Astrocyte (in vitro differentiated cells and primary cell): ENCODE results near the gene MRPL40. TPM values are rescaled to one million over a fixed set of nuclear protein-coding genes. Genes with fewer than 3 reads are reported as not detected.

ENCODE experiments used
- DNase-seq: peaks from one replicate; pipeline ENCODE4 v3.0.0-alpha.2; 2010; ENCODE audit warnings: low read depth
- FAIRE-seq: peaks from 2 replicates; lab custom pipeline; 2011; peaks lifted over from hg19 to GRCh38; lab: Jason Lieb, UNC
- H2AFZ ChIP-seq: 2 replicates; pipeline ENCODE4 v1.6.0; 2012; ENCODE audit warnings: low read depth, low read length, inconsistent platforms
- H3K27ac ChIP-seq: 2 replicates; pipeline ENCODE4 v1.5.1; 2011; ENCODE audit warnings: low read depth, low read length, inconsistent platforms
- H3K27me3 ChIP-seq: 2 replicates; pipeline ENCODE4 v1.6.0; 2011; ENCODE audit warnings: low read length, inconsistent platforms; ENCODE audit not compliant: insufficient read depth
- H3K36me3 ChIP-seq: 2 replicates; pipeline ENCODE4 v1.5.1; 2011; ENCODE audit warnings: low read length, inconsistent platforms; ENCODE audit not compliant: insufficient read depth
- H3K4me1 ChIP-seq: 2 replicates; pipeline ENCODE4 v1.5.1; 2011; ENCODE audit warnings: low read length, inconsistent platforms; ENCODE audit not compliant: insufficient read depth
- H3K4me2 ChIP-seq: 2 replicates; pipeline ENCODE4 v1.6.0; 2012; ENCODE audit warnings: low read length, inconsistent platforms
- H3K4me3 ChIP-seq: 2 replicates; pipeline ENCODE4 v1.5.1; 2011; ENCODE audit warnings: low read depth, mild to moderate bottlenecking, low read length, inconsistent platforms; ENCODE audit not compliant: insufficient read depth
- H3K79me2 ChIP-seq: 2 replicates; pipeline ENCODE4 v1.6.0; 2012; ENCODE audit warnings: mild to moderate bottlenecking, low read length, inconsistent platforms; ENCODE audit not compliant: insufficient read depth
- H3K9ac ChIP-seq: 2 replicates; pipeline ENCODE4 v1.6.0; 2012; ENCODE audit warnings: mild to moderate bottlenecking, low read length, inconsistent platforms
- H3K9me3 ChIP-seq: 2 replicates; pipeline ENCODE4 v1.5.1; 2012; ENCODE audit warnings: low read depth, mild to moderate bottlenecking, low read length, inconsistent platforms; ENCODE audit not compliant: insufficient read depth
- H4K20me1 ChIP-seq: 2 replicates; pipeline ENCODE4 v1.6.0; 2012; ENCODE audit warnings: low read length, inconsistent platforms; ENCODE audit not compliant: insufficient read depth
- H3K27ac Mint-ChIP-seq: one replicate; pipeline ENCODE4 v1.8.0; 2021; ENCODE audit warnings: mild to moderate bottlenecking, mixed read lengths; ENCODE audit not compliant: unreplicated experiment
- H3K27me3 Mint-ChIP-seq: one replicate; pipeline ENCODE4 v1.8.0; 2021; ENCODE audit warnings: low read depth, mixed read lengths; ENCODE audit not compliant: unreplicated experiment
- H3K36me3 Mint-ChIP-seq: one replicate; pipeline ENCODE4 v1.8.0; 2021; ENCODE audit warnings: low read depth, mixed read lengths; ENCODE audit not compliant: unreplicated experiment
- H3K4me1 Mint-ChIP-seq: one replicate; pipeline ENCODE4 v1.8.0; 2021; ENCODE audit warnings: low read depth, mixed read lengths; ENCODE audit not compliant: unreplicated experiment
- H3K4me3 Mint-ChIP-seq: one replicate; pipeline ENCODE4 v1.8.0; 2021; ENCODE audit warnings: mild to moderate bottlenecking, moderate library complexity, mixed read lengths; ENCODE audit not compliant: unreplicated experiment
- H3K9me3 Mint-ChIP-seq: one replicate; pipeline ENCODE4 v1.8.0; 2021; ENCODE audit warnings: mild to moderate bottlenecking, mixed read lengths; ENCODE audit not compliant: unreplicated experiment
- CTCF ChIP-seq: IDR thresholded peaks from 2 replicates; pipeline ENCODE4 v1.5.1; 2011; ENCODE audit warnings: low read depth, mild to moderate bottlenecking, inconsistent platforms, low read length, moderate library complexity; ENCODE audit not compliant: insufficient read depth
- EZH2 ChIP-seq: IDR thresholded peaks from 2 replicates; pipeline ENCODE4 v1.6.1; 2012; ENCODE audit warnings: mild to moderate bottlenecking, low read length, inconsistent platforms; ENCODE audit not compliant: insufficient read depth
- total RNA-seq: library from RNA; stranded (reverse); gene quantifications from 2 replicates; pipeline ENCODE4 v1.2.1, GENCODE V29; 2021

The MRPL40 gene
- total RNA-seq, 1 donor from 2014 or later, result 34.7 TPM

GRCh38 chr22:19448739-19449421 lies 16.5 kb downstream of the MRPL40 start:
- H3K9ac ChIP-seq, result no peak overlapping the region
- no peak for FAIRE-seq
- H3K27me3 ChIP-seq, result no peaks in the 10 kb centered on the region
- peaks cover 26% of the 10 kb centered on the region for H4K20me1 ChIP-seq
- H3K9me3 ChIP-seq, result no peaks in the 10 kb centered on the region
- peaks cover 12% of the 10 kb centered on the region for H3K4me1 ChIP-seq
- no peaks in the 10 kb centered on the region for H3K27me3 Mint-ChIP-seq
- no peaks in the 10 kb centered on the region for H3K9me3 Mint-ChIP-seq
- TF ChIP-seq EZH2 (no peak), CTCF (no peak)
- peaks cover 11% of the 10 kb centered on the region for H3K36me3 Mint-ChIP-seq
- no peak overlapping the region for H3K27ac ChIP-seq
- H3K4me1 Mint-ChIP-seq, result peaks cover 13% of the 10 kb centered on the region
- peak overlapping the region; percentile 83 for H3K4me2 ChIP-seq
- H3K4me3 Mint-ChIP-seq, result peak overlapping the region; percentile 87
- H3K4me3 ChIP-seq, result no peak overlapping the region
- H3K79me2 ChIP-seq, result peaks cover 36% of the 10 kb centered on the region
- H2AFZ ChIP-seq, result no peak overlapping the region
- no peak overlapping the region for H3K27ac Mint-ChIP-seq
- DNase-seq, result no peak
- peaks cover 36% of the 10 kb centered on the region for H3K36me3 ChIP-seq

GRCh38 chr22:19449422-19449767 lies 17.1 kb downstream of the MRPL40 start:
- Mint-ChIP-seq H3K4me1 (peaks cover 13% of the 10 kb centered on the region), H3K36me3 (peaks cover 14% of the 10 kb centered on the region), H3K27me3 (no peaks in the 10 kb centered on the region), H3K4me3 (no peak overlapping the region), H3K9me3 (no peaks in the 10 kb centered on the region), H3K27ac (no peak overlapping the region)
- H3K9me3 ChIP-seq, result no peaks in the 10 kb centered on the region
- peaks cover 21% of the 10 kb centered on the region for H4K20me1 ChIP-seq
- H2AFZ ChIP-seq, result no peak overlapping the region
- H3K79me2 ChIP-seq, result peaks cover 31% of the 10 kb centered on the region
- no peak overlapping the region for H3K27ac ChIP-seq
- peaks cover 12% of the 10 kb centered on the region for H3K4me1 ChIP-seq
- H3K4me2 ChIP-seq, result no peak overlapping the region
- TF ChIP-seq EZH2 (no peak), CTCF (no peak)
- no peak overlapping the region for H3K4me3 ChIP-seq
- peaks cover 39% of the 10 kb centered on the region for H3K36me3 ChIP-seq
- no peak overlapping the region for H3K9ac ChIP-seq
- DNase-seq (no peak), FAIRE-seq (no peak)
- no peaks in the 10 kb centered on the region for H3K27me3 ChIP-seq
